HEK293 (cell line): ENCODE results near the gene PLEKHO2.

Source experiments
- CTCF ChIA-PET: fragments of 350-600 bp; formaldehyde crosslinking; extraction: SDS; loops from one replicate; lab custom pipeline; 2021; ENCODE audit warnings: antibody characterized with exemption; lab: Yijun Ruan, JAX
- POLR2A ChIA-PET: fragments of 300-600 bp; formaldehyde crosslinking; extraction: SDS; loops from one replicate; lab custom pipeline; 2020; ENCODE audit warnings: antibody characterized with exemption, inconsistent platforms; lab: Yijun Ruan, JAX
- H3K27ac ChIP-seq: fragments of 200-500 bp; sonication (Bioruptor generic); 2 replicates; pipeline ENCODE4 v1.5.1; 2014; ENCODE audit warnings: low read depth, low read length, control low read depth, inconsistent platforms; ENCODE audit errors: extremely low read depth
- H3K36me3 ChIP-seq, 2 experiments: fragments of 200-500 bp in 1 of 2; sonication (Bioruptor generic) in 1 of 2; 1 replicate in 1 of 2; 2 replicates in 1 of 2; pipeline ENCODE4 v1.5.1; 2014 to 2017; ENCODE audit warnings: inconsistent platforms in 2 of 2, low read length in 2 of 2; ENCODE audit not compliant: control insufficient read depth in 2 of 2, insufficient read depth in 1 of 2
- H3K4me1 ChIP-seq: fragments of 200-500 bp; sonication (Bioruptor generic); 2 replicates; pipeline ENCODE4 v1.5.1; 2014; ENCODE audit warnings: mild to moderate bottlenecking, low read length, inconsistent platforms; ENCODE audit not compliant: control insufficient read depth, insufficient read depth
- H3K4me3 ChIP-seq: 2 replicates; pipeline ENCODE4 v1.5.1; 2011; ENCODE audit warnings: low read depth, mild to moderate bottlenecking, control low read depth, low read length, moderate library complexity
- H3K9me3 ChIP-seq: fragments of 200-500 bp; sonication (Bioruptor generic); 2 replicates; pipeline ENCODE4 v1.5.1; 2014; ENCODE audit warnings: low read depth, low read length, inconsistent platforms; ENCODE audit not compliant: control insufficient read depth, insufficient read depth
- GLI4 ChIP-seq: fragments of 450-650 bp; formaldehyde crosslinking; IDR thresholded peaks from 2 replicates; pipeline ENCODE4 v1.5.1; 2016; ENCODE audit warnings: missing biosample characterization, missing genetic modification characterization
- KLF10 ChIP-seq: fragments of 450-650 bp; IDR thresholded peaks from 2 replicates; pipeline ENCODE4 v1.5.1; 2018; ENCODE audit warnings: missing biosample characterization, mild to moderate bottlenecking, missing genetic modification characterization
- OSR2 ChIP-seq: fragments of 450-650 bp; formaldehyde crosslinking; IDR thresholded peaks from 2 replicates; pipeline ENCODE4 v1.5.1; 2016; ENCODE audit warnings: missing biosample characterization, missing genetic modification characterization
- REPIN1 ChIP-seq: fragments of 450-650 bp; formaldehyde crosslinking; IDR thresholded peaks from 2 replicates; pipeline ENCODE4 v1.5.1; 2017; ENCODE audit warnings: missing biosample characterization, missing genetic modification characterization, low read depth
- SP3 ChIP-seq: fragments of 450-650 bp; formaldehyde crosslinking; IDR thresholded peaks from 2 replicates; pipeline ENCODE4 v1.5.1; 2016; ENCODE audit warnings: missing biosample characterization, missing genetic modification characterization
- WT1 ChIP-seq: fragments of 450-650 bp; formaldehyde crosslinking; IDR thresholded peaks from 2 replicates; pipeline ENCODE4 v1.5.1; 2016; ENCODE audit warnings: missing biosample characterization, missing genetic modification characterization
- ZFP3 ChIP-seq: fragments of 450-650 bp; formaldehyde crosslinking; IDR thresholded peaks from 2 replicates; pipeline ENCODE4 v1.5.1; 2016; ENCODE audit warnings: low read depth, missing biosample characterization, missing genetic modification characterization
- ZFP41 ChIP-seq: fragments of 450-650 bp; formaldehyde crosslinking; IDR thresholded peaks from 2 replicates; pipeline ENCODE4 v1.5.1; 2016; ENCODE audit warnings: missing biosample characterization, missing genetic modification characterization, borderline replicate concordance
- ZFP69B ChIP-seq: fragments of 450-650 bp; formaldehyde crosslinking; IDR thresholded peaks from 2 replicates; pipeline ENCODE4 v1.5.1; 2016; ENCODE audit warnings: missing biosample characterization, missing genetic modification characterization
- ZNF112 ChIP-seq: fragments of 450-650 bp; formaldehyde crosslinking; IDR thresholded peaks from 2 replicates; pipeline ENCODE4 v1.5.0; 2017; ENCODE audit warnings: missing biosample characterization, missing genetic modification characterization
- ZNF114 ChIP-seq: fragments of 450-650 bp; formaldehyde crosslinking; IDR thresholded peaks from 2 replicates; pipeline ENCODE4 v1.5.0; 2017; ENCODE audit warnings: missing biosample characterization, missing genetic modification characterization
- ZNF146 ChIP-seq: fragments of 450-650 bp; formaldehyde crosslinking; IDR thresholded peaks from 2 replicates; pipeline ENCODE4 v1.5.1; 2016; ENCODE audit warnings: missing biosample characterization, missing genetic modification characterization
- ZNF148 ChIP-seq: fragments of 450-650 bp; formaldehyde crosslinking; IDR thresholded peaks from 2 replicates; pipeline ENCODE4 v1.5.0; 2017; ENCODE audit warnings: missing biosample characterization, missing genetic modification characterization, borderline replicate concordance
- ZNF292 ChIP-seq: fragments of 450-650 bp; formaldehyde crosslinking; IDR thresholded peaks from 2 replicates; pipeline ENCODE4 v1.5.1; 2016; ENCODE audit warnings: low read depth, missing biosample characterization, missing genetic modification characterization, borderline replicate concordance
- ZNF324 ChIP-seq: fragments of 450-650 bp; formaldehyde crosslinking; IDR thresholded peaks from 2 replicates; pipeline ENCODE4 v1.5.1; 2016; ENCODE audit warnings: missing biosample characterization, missing genetic modification characterization
- ZNF518A ChIP-seq: fragments of 450-650 bp; formaldehyde crosslinking; conservative IDR thresholded peaks from 2 replicates; pipeline ENCODE4 v1.5.1; 2016; ENCODE audit warnings: low read depth, missing biosample characterization, missing genetic modification characterization
- ZNF596 ChIP-seq: fragments of 450-650 bp; IDR thresholded peaks from 2 replicates; pipeline ENCODE4 v1.5.0; 2018; ENCODE audit warnings: missing biosample characterization, mild to moderate bottlenecking, missing genetic modification characterization, moderate library complexity
- ZNF623 ChIP-seq: fragments of 450-650 bp; formaldehyde crosslinking; IDR thresholded peaks from 2 replicates; pipeline ENCODE4 v1.5.1; 2016; ENCODE audit warnings: missing biosample characterization, missing genetic modification characterization
- ZNF658 ChIP-seq: fragments of 450-650 bp; formaldehyde crosslinking; IDR thresholded peaks from 2 replicates; pipeline ENCODE4; 2016; ENCODE audit warnings: missing biosample characterization, missing genetic modification characterization
- ZNF701 ChIP-seq: fragments of 450-650 bp; formaldehyde crosslinking; IDR thresholded peaks from 2 replicates; pipeline ENCODE4 v1.5.1; 2016; ENCODE audit warnings: missing biosample characterization, missing genetic modification characterization
- ZSCAN16 ChIP-seq: fragments of 450-650 bp; formaldehyde crosslinking; IDR thresholded peaks from 2 replicates; pipeline ENCODE4 v1.5.1; 2016; ENCODE audit warnings: missing biosample characterization, missing genetic modification characterization
- ZSCAN30 ChIP-seq: fragments of 450-650 bp; IDR thresholded peaks from 2 replicates; pipeline ENCODE4 v1.5.1; 2018; ENCODE audit warnings: missing biosample characterization, mild to moderate bottlenecking, missing genetic modification characterization, moderate library complexity
- TF ChIP-seq, protein P1 (sequence below): fragments of 450-650 bp; formaldehyde crosslinking; IDR thresholded peaks from 2 replicates; pipeline ENCODE4 v1.5.1; 2016; ENCODE audit warnings: missing biosample characterization, missing genetic modification characterization
- TF ChIP-seq, protein P2 (sequence below): sonication (generic); formaldehyde crosslinking; IDR thresholded peaks from 2 replicates; pipeline ENCODE4 v1.8.1; 2022; ENCODE audit warnings: mild to moderate bottlenecking, moderate library complexity, missing genetic modification reagents

The PLEKHO2 gene

DNA sequence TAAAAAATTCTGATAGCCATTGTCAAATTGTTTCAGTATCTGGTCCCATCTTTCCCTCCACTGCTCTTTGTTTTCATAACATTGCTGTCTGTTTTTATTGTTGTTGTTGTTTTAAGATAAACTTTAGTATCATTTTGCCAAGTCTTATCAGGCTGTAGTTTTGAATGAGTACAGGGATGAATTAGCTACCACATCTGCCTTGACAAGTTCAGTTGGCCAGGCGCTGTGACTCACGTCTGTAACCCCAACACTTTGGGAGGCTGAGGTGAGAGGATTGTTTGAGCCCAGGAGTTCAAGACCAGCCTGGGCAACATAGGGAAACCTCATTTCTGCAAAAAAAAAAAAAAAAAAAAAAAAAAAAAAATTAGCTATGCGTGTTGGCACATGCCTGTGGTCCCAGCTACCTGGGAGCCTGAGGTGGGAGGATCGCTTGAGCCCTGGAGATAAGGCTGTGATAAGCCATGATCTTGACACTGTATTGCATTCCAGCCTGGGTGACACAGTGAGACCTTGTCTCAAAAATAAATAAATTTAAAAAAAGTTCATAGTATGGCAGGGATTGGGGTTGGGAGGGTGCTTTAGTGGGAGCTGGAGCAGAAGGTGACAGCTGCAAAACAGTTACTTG lies 61.7 kb downstream of the PLEKHO2 start:
- no peak overlapping the region for H3K4me3 ChIP-seq
- H3K9me3 ChIP-seq = no peaks in the 10 kb centered on the region
- POLR2A ChIA-PET = no interaction called here
- H3K27ac ChIP-seq = no peak overlapping the region
- TF ChIP-seq KLF10 (tag by site-specific recombination) (no peak), ZNF596 (tag by site-specific recombination) (no peak), ZSCAN30 (no peak), ZNF292 (tag by site-specific recombination) (no peak), WT1 (tag by site-specific recombination) (no peak)
- TF ChIP-seq, protein P1, sequence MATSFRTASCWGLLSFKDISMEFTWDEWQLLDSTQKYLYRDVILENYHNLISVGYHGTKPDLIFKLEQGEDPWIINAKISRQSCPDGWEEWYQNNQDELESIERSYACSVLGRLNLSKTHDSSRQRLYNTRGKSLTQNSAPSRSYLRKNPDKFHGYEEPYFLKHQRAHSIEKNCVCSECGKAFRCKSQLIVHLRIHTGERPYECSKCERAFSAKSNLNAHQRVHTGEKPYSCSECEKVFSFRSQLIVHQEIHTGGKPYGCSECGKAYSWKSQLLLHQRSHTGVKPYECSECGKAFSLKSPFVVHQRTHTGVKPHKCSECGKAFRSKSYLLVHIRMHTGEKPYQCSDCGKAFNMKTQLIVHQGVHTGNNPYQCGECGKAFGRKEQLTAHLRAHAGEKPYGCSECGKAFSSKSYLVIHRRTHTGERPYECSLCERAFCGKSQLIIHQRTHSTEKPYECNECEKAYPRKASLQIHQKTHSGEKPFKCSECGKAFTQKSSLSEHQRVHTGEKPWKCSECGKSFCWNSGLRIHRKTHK (tag by site-specific recombination) = no peak
- H3K4me1 ChIP-seq = no peaks in the 10 kb centered on the region; the same call in 1 of the 2 replicates
- CTCF ChIA-PET = no interaction called here
- no peaks in the 10 kb centered on the region for H3K36me3 ChIP-seq

DNA sequence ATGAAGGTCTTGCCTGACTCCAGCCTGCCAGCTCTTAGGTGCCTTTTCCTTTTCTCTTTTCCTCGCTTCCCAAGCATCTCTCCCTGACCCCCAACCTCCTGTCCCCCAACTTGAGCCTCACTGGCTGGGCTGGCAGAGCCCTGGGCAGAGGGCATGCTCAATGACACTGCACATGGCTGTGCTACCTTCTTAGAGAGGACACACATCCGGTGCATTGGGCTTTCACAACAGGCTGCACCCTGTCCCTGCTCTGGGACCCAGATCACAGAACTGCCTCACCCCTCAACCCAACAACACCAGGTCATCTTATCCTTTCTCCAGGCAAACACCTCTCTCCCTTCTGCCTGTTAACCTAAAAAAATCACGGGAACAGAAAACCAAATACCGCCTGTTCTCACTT lies 62.5 kb downstream of the PLEKHO2 start:
- Histone ChIP-seq H3K27ac (no peak overlapping the region), H3K36me3 (no peaks in the 10 kb centered on the region), H3K4me1 (no peaks in the 10 kb centered on the region; the same call in 1 of the 2 replicates), H3K4me3 (no peak overlapping the region), H3K9me3 (no peaks in the 10 kb centered on the region)
- POLR2A ChIA-PET = no interaction called here
- TF ChIP-seq ZFP41 = no peak
- no peak for TF ChIP-seq ZFP3 (tag by site-specific recombination)
- TF ChIP-seq REPIN1 = no peak
- no peak for TF ChIP-seq ZNF146
- no peak for TF ChIP-seq ZNF623 (tag by site-specific recombination)
- TF ChIP-seq ZNF701 (tag by site-specific recombination) = no peak
- no peak for TF ChIP-seq ZNF112
- TF ChIP-seq ZSCAN16 = no peak
- TF ChIP-seq ZNF658 (tag by site-specific recombination) = no peak
- no peak for TF ChIP-seq ZNF148 (tag by site-specific recombination)
- no peak for TF ChIP-seq ZNF114 (tag by site-specific recombination)
- no peak for TF ChIP-seq ZNF292 (tag by site-specific recombination)
- no peak for TF ChIP-seq SP3 (tag by site-specific recombination)
- no peak for TF ChIP-seq ZFP69B
- TF ChIP-seq, protein P2, sequence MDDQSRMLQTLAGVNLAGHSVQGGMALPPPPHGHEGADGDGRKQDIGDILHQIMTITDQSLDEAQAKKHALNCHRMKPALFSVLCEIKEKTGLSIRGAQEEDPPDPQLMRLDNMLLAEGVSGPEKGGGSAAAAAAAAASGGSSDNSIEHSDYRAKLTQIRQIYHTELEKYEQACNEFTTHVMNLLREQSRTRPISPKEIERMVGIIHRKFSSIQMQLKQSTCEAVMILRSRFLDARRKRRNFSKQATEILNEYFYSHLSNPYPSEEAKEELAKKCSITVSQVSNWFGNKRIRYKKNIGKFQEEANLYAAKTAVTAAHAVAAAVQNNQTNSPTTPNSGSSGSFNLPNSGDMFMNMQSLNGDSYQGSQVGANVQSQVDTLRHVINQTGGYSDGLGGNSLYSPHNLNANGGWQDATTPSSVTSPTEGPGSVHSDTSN = no peak
- TF ChIP-seq OSR2 (tag by site-specific recombination) = no peak
- no peak for TF ChIP-seq ZNF324 (tag by site-specific recombination)
- no peak for TF ChIP-seq GLI4 (tag by site-specific recombination)
- no peak for TF ChIP-seq ZNF518A (tag by site-specific recombination)
- CTCF ChIA-PET = no interaction called here
